H9 (cell line): ENCODE measurements around the gene BCAS4. TPM values are rescaled to one million over a fixed set of nuclear protein-coding genes. Genes with fewer than 3 reads are reported as not detected.

Source experiments
- DNase-seq: peaks from one replicate; pipeline ENCODE4 v3.0.0-alpha.2; 2017
- H2AFZ ChIP-seq: one replicate; pipeline ENCODE4 v1.6.1; 2013; ENCODE audit warnings: mild to moderate bottlenecking, low read length, control low read depth, moderate library complexity
- H2AK5ac ChIP-seq: 2 replicates; pipeline ENCODE4 v1.6.1; 2013; ENCODE audit warnings: low read length, control low read depth, mixed read lengths; ENCODE audit not compliant: insufficient read length
- H2BK120ac ChIP-seq: one replicate; pipeline ENCODE4 v1.6.1; 2013; ENCODE audit warnings: low read depth, mild to moderate bottlenecking, low read length, control low read depth, inconsistent platforms; ENCODE audit not compliant: poor library complexity, severe bottlenecking
- H2BK12ac ChIP-seq: 2 replicates; pipeline ENCODE4 v1.6.1; 2013; ENCODE audit warnings: low read length, control low read depth, mixed read lengths, low read depth; ENCODE audit not compliant: insufficient read length
- H2BK15ac ChIP-seq: 2 replicates; pipeline ENCODE4 v1.6.1; 2013; ENCODE audit warnings: low read depth, low read length, control low read depth
- H2BK20ac ChIP-seq: one replicate; pipeline ENCODE4 v1.6.1; 2013; ENCODE audit warnings: low read depth, mild to moderate bottlenecking, low read length, control low read depth, inconsistent platforms; ENCODE audit not compliant: poor library complexity, severe bottlenecking
- H2BK5ac ChIP-seq: 2 replicates; pipeline ENCODE4 v1.6.1; 2013; ENCODE audit warnings: low read length, control low read depth, mixed read lengths; ENCODE audit not compliant: insufficient read length
- H3K14ac ChIP-seq: 2 replicates; pipeline ENCODE4 v1.6.1; 2013; ENCODE audit warnings: low read length, control low read depth; ENCODE audit not compliant: insufficient read depth
- H3K18ac ChIP-seq: 2 replicates; pipeline ENCODE4 v1.6.1; 2013; ENCODE audit warnings: low read depth, mild to moderate bottlenecking, mixed read lengths, low read length, control low read depth; ENCODE audit not compliant: insufficient read length
- H3K23ac ChIP-seq: 2 replicates; pipeline ENCODE4 v1.6.1; 2013; ENCODE audit warnings: low read length, control low read depth, mixed read lengths, low read depth; ENCODE audit not compliant: insufficient read length
- H3K23me2 ChIP-seq: 2 replicates; pipeline ENCODE4 v1.6.1; 2013; ENCODE audit warnings: low read depth, mild to moderate bottlenecking, mixed read lengths, low read length, control low read depth; ENCODE audit not compliant: insufficient read length, poor library complexity, severe bottlenecking
- H3K27ac ChIP-seq: 2 replicates; pipeline ENCODE4 v1.5.1; 2013; ENCODE audit warnings: low read length, control low read depth, mixed read lengths, low read depth; ENCODE audit not compliant: insufficient read length
- H3K27me3 ChIP-seq: 2 replicates; pipeline ENCODE4 v1.6.1; 2013; ENCODE audit warnings: low read length, control low read depth, inconsistent platforms; ENCODE audit not compliant: insufficient read depth
- H3K4ac ChIP-seq: 2 replicates; pipeline ENCODE4 v1.6.1; 2013; ENCODE audit warnings: low read depth, mild to moderate bottlenecking, control low read depth, inconsistent platforms, low read length, moderate library complexity
- H3K4me1 ChIP-seq: 2 replicates; pipeline ENCODE4 v1.6.1; 2013; ENCODE audit warnings: low read length, control low read depth, inconsistent platforms; ENCODE audit not compliant: insufficient read depth
- H3K4me2 ChIP-seq: 2 replicates; pipeline ENCODE4 v1.6.1; 2013; ENCODE audit warnings: low read length, control low read depth, mixed read lengths; ENCODE audit not compliant: insufficient read length, insufficient read depth
- H3K56ac ChIP-seq: 2 replicates; pipeline ENCODE4 v1.6.1; 2013; ENCODE audit warnings: low read depth, mild to moderate bottlenecking, mixed read lengths, low read length, control low read depth; ENCODE audit not compliant: insufficient read length
- H3K79me1 ChIP-seq: 2 replicates; pipeline ENCODE4 v1.6.1; 2013; ENCODE audit warnings: low read depth, mild to moderate bottlenecking, moderate library complexity, low read length, control low read depth, inconsistent platforms; ENCODE audit not compliant: insufficient read depth, poor library complexity, severe bottlenecking
- H3K79me2 ChIP-seq: 2 replicates; pipeline ENCODE4 v1.6.1; 2013; ENCODE audit warnings: low read length, control low read depth, inconsistent platforms; ENCODE audit not compliant: insufficient read depth
- H3K9ac ChIP-seq: 2 replicates; pipeline ENCODE4 v1.6.1; 2013; ENCODE audit warnings: low read length, control low read depth, mixed read lengths; ENCODE audit not compliant: insufficient read length; ENCODE audit errors: extremely low read depth
- H3K9me3 ChIP-seq: one replicate; pipeline ENCODE4 v1.6.1; 2013; ENCODE audit warnings: low read depth, low read length, inconsistent platforms; ENCODE audit not compliant: control insufficient read depth
- H3T11ph ChIP-seq: one replicate; pipeline ENCODE4 v1.6.1; 2013; ENCODE audit warnings: mild to moderate bottlenecking, low read length, control low read depth, inconsistent platforms
- H4K20me1 ChIP-seq: one replicate; pipeline ENCODE4 v1.6.1; 2013; ENCODE audit not compliant: control insufficient read depth, insufficient read length, insufficient read depth
- H4K5ac ChIP-seq: 2 replicates; pipeline ENCODE4 v1.6.1; 2013; ENCODE audit warnings: low read depth, mild to moderate bottlenecking, mixed read lengths, low read length, control low read depth; ENCODE audit not compliant: insufficient read length
- H4K8ac ChIP-seq: replicated peaks from 2 replicates; pipeline ENCODE4 v1.6.1; 2013; ENCODE audit warnings: low read length, control low read depth, mixed read lengths, low read depth; ENCODE audit not compliant: insufficient read length
- H4K91ac ChIP-seq: 2 replicates; pipeline ENCODE4 v1.6.1; 2013; ENCODE audit warnings: low read depth, mild to moderate bottlenecking, moderate library complexity, mixed read lengths, low read length, control low read depth; ENCODE audit not compliant: insufficient read length
- H3K27ac Mint-ChIP-seq, 3 experiments: 2 replicates in 2 of 3; 3 replicates in 1 of 3; pipeline ENCODE4 v1.8.0; 2020 to 2021; ENCODE audit warnings: mixed read lengths in 3 of 3, mild to moderate bottlenecking in 1 of 3, moderate library complexity in 1 of 3
- H3K27me3 Mint-ChIP-seq: 2 replicates; pipeline ENCODE4 v1.8.0; 2021; ENCODE audit warnings: low read depth, mild to moderate bottlenecking, moderate library complexity, mixed read lengths
- H3K36me3 Mint-ChIP-seq, 3 experiments: 2 replicates in 2 of 3; 3 replicates in 1 of 3; pipeline ENCODE4 v1.8.0; 2020 to 2021; ENCODE audit warnings: low read depth in 3 of 3, mixed read lengths in 3 of 3; ENCODE audit not compliant: insufficient read depth in 1 of 3
- H3K4me1 Mint-ChIP-seq, 2 experiments: 2 replicates each; pipeline ENCODE4 v1.8.0; 2020; ENCODE audit warnings: mixed read lengths in 2 of 2
- H3K4me3 Mint-ChIP-seq, 2 experiments: 2 replicates in 1 of 2; 3 replicates in 1 of 2; pipeline ENCODE4 v1.8.0; 2020 to 2021; ENCODE audit warnings: mild to moderate bottlenecking in 2 of 2, mixed read lengths in 2 of 2, moderate library complexity in 1 of 2
- H3K9me3 Mint-ChIP-seq, 2 experiments: 2 replicates in 1 of 2; 3 replicates in 1 of 2; pipeline ENCODE4 v1.8.0; 2020; ENCODE audit warnings: mild to moderate bottlenecking in 2 of 2, mixed read lengths in 2 of 2, moderate library complexity in 1 of 2
- CTCF ChIP-seq: fragments of 200-600 bp; sonication (generic); conservative IDR thresholded peaks from 3 replicates; pipeline ENCODE4 v1.8.0; 2021; ENCODE audit warnings: antibody characterized with exemption, mild to moderate bottlenecking
- whole genome bisulfite sequencing: extraction: QIAGEN DNeasy Blood & Tissue Kit; methylation state at CpG from one replicate; pipeline ENCODE4 v1.1.7; 2013; ENCODE audit warnings: missing lambda C conversion rate, low lambda C conversion rate, mixed read lengths; ENCODE audit not compliant: insufficient read length; ENCODE audit errors: extremely low coverage; 5-methylcytosine and 5-hydroxymethylcytosine counted together
- total RNA-seq: library from RNA; stranded (reverse); gene quantifications from 2 replicates; pipeline ENCODE4 v1.2.1, GENCODE V29; 2021

The BCAS4 gene
- total RNA-seq, 1 experiment from 2014 or later: 16.9 TPM

- Mint-ChIP-seq H3K9me3 (no peaks in the 10 kb centered on the region), H3K4me1 (peaks cover 19 to 29% of the 10 kb centered on the region in 2 experiments), H3K4me3 (no peak overlapping the region), H3K27me3 (no peaks in the 10 kb centered on the region), H3K36me3 (peaks cover 0 to 2% (median 0%) of the 10 kb centered on the region in 3 experiments; a peak in 1 of 7 replicates), H3K27ac (peak overlapping the region in 1 of 3 experiments; percentile 24; a peak in 1 of 7 replicates)
- no peak overlapping the region for H3K4me2 ChIP-seq
- no peaks in the 10 kb centered on the region for H3K9me3 ChIP-seq
- H3T11ph ChIP-seq: no peak overlapping the region
- H3K56ac ChIP-seq: no peak overlapping the region
- DNase-seq: no peak
- no peak overlapping the region for H3K18ac ChIP-seq
- no peak overlapping the region for H2AK5ac ChIP-seq
- H3K14ac ChIP-seq: no peak overlapping the region
- H2BK5ac ChIP-seq: no peak overlapping the region
- no CpG with 5 or more reads among the region's 5 CpGs for WGBS
- H2BK120ac ChIP-seq: no peak overlapping the region
- no peak overlapping the region for H2AFZ ChIP-seq
- H3K4me1 ChIP-seq: no peaks in the 10 kb centered on the region; the same call in 1 of the 2 replicates
- H3K27me3 ChIP-seq: no peaks in the 10 kb centered on the region
- no peak overlapping the region for H3K27ac ChIP-seq
- no peaks in the 10 kb centered on the region for H3K79me2 ChIP-seq
- no peak overlapping the region for H4K91ac ChIP-seq
- H4K5ac ChIP-seq: no peak overlapping the region
- H3K23ac ChIP-seq: no peak overlapping the region
- no peaks in the 10 kb centered on the region for H4K20me1 ChIP-seq
- no peak overlapping the region for H3K9ac ChIP-seq
- no peaks in the 10 kb centered on the region for H3K79me1 ChIP-seq
- no peak for TF ChIP-seq CTCF
- H3K4ac ChIP-seq: no peak overlapping the region
- H4K8ac ChIP-seq: no peak overlapping the region
- no peak overlapping the region for H2BK20ac ChIP-seq
- no peak overlapping the region for H2BK12ac ChIP-seq
- H2BK15ac ChIP-seq: no peak overlapping the region
- no peaks in the 10 kb centered on the region for H3K23me2 ChIP-seq
Observed at GRCh38 chr20:50856475-50857041, 61.7 kb downstream of the BCAS4 start.
